GM23338 (cell line): ENCODE data around the gene BIRC6. TPM values are rescaled to one million over a fixed set of nuclear protein-coding genes. Genes with fewer than 3 reads are reported as not detected.

Experiments
- ATAC-seq: fragments of 200-7000 bp; cut with Tn5 transposase; 3 replicates; pipeline ENCODE4 v1.9.1; 2020
- DNase-seq: peaks from one replicate; pipeline ENCODE4 v3.0.0-alpha.2; 2015; ENCODE audit warnings: low spot score
- H2AFZ ChIP-seq: fragments of 200-600 bp; sonication (generic); 2 replicates; pipeline ENCODE4 v1.8.0; 2016; ENCODE audit warnings: antibody characterized with exemption, mild to moderate bottlenecking, moderate library complexity
- H3F3A ChIP-seq: fragments of 200-600 bp; sonication (generic); replicated peaks from 2 replicates; pipeline ENCODE4 v1.8.0; 2017; ENCODE audit warnings: antibody characterized with exemption, mixed run types, low read depth
- H3K27ac ChIP-seq: fragments of 200-600 bp; sonication (generic); 2 replicates; pipeline ENCODE4 v1.6.1; 2016; ENCODE audit warnings: low read depth
- H3K27me3 ChIP-seq: fragments of 200-600 bp; sonication (generic); 2 replicates; pipeline ENCODE4 v1.8.0; 2016; ENCODE audit warnings: mild to moderate bottlenecking, mixed run types, moderate library complexity; ENCODE audit not compliant: insufficient read depth
- H3K36me3 ChIP-seq: fragments of 200-600 bp; sonication (generic); 2 replicates; pipeline ENCODE4 v1.8.0; 2016; ENCODE audit warnings: mild to moderate bottlenecking; ENCODE audit not compliant: insufficient read depth
- H3K4me1 ChIP-seq: fragments of 200-600 bp; sonication (generic); 2 replicates; pipeline ENCODE4 v1.8.0; 2016; ENCODE audit warnings: mild to moderate bottlenecking, moderate library complexity; ENCODE audit not compliant: insufficient read depth
- H3K4me2 ChIP-seq: fragments of 200-600 bp; sonication (generic); 2 replicates; pipeline ENCODE4 v1.7.1; 2017; ENCODE audit warnings: mixed run types
- H3K4me3 ChIP-seq: fragments of 200-600 bp; sonication (generic); 2 replicates; pipeline ENCODE4 v1.6.1; 2016; ENCODE audit warnings: mixed run types
- H3K79me2 ChIP-seq: fragments of 200-600 bp; sonication (generic); replicated peaks from 2 replicates; pipeline ENCODE4 v1.8.0; 2017; ENCODE audit warnings: mild to moderate bottlenecking; ENCODE audit not compliant: insufficient read depth
- H3K9me2 ChIP-seq: fragments of 200-600 bp; sonication (generic); 2 replicates; pipeline ENCODE4 v1.8.0; 2017; ENCODE audit not compliant: insufficient read depth
- H4K20me1 ChIP-seq: fragments of 200-600 bp; sonication (generic); replicated peaks from 2 replicates; pipeline ENCODE4 v1.8.0; 2017; ENCODE audit warnings: mild to moderate bottlenecking; ENCODE audit not compliant: insufficient read depth
- H3K27ac Mint-ChIP-seq: 2 replicates; pipeline ENCODE4 v1.8.0; 2020; ENCODE audit warnings: inconsistent platforms, mild to moderate bottlenecking, moderate library complexity, mixed read lengths
- H3K27me3 Mint-ChIP-seq: 3 replicates; pipeline ENCODE4 v1.8.0; 2022; ENCODE audit warnings: low read depth, mild to moderate bottlenecking, moderate library complexity, mixed read lengths, inconsistent platforms; ENCODE audit not compliant: insufficient read depth, poor library complexity
- H3K36me3 Mint-ChIP-seq: 3 replicates; pipeline ENCODE4 v1.8.0; 2021; ENCODE audit warnings: low read depth, mild to moderate bottlenecking, inconsistent platforms, moderate library complexity, mixed read lengths
- H3K4me1 Mint-ChIP-seq: 3 replicates; pipeline ENCODE4 v1.8.0; 2020; ENCODE audit warnings: mild to moderate bottlenecking, inconsistent platforms, mixed read lengths
- H3K4me3 Mint-ChIP-seq: 3 replicates; pipeline ENCODE4 v1.8.0; 2021; ENCODE audit warnings: moderate library complexity, mild to moderate bottlenecking, inconsistent platforms, mixed read lengths
- H3K9me3 Mint-ChIP-seq: 3 replicates; pipeline ENCODE4 v1.8.0; 2020; ENCODE audit warnings: moderate library complexity, mild to moderate bottlenecking, inconsistent platforms, mixed read lengths
- CREB1 ChIP-seq: fragments of 250-450 bp; sonication (Bioruptor Pico); IDR thresholded peaks from 2 replicates; pipeline ENCODE4 v1.5.0; 2020; ENCODE audit warnings: low read depth, mild to moderate bottlenecking, moderate library complexity
- ETS1 ChIP-seq: IDR thresholded peaks from 2 replicates; pipeline ENCODE4 v1.6.1; 2016; ENCODE audit warnings: antibody characterized with exemption
- EZH2 ChIP-seq: fragments of 200-600 bp; sonication (generic); IDR thresholded peaks from one replicate; pipeline ENCODE4 v1.8.0; 2017; ENCODE audit warnings: antibody characterized with exemption, mild to moderate bottlenecking, low read depth; ENCODE audit not compliant: unreplicated experiment
- EZH2phosphoT487 ChIP-seq: fragments of 200-600 bp; sonication (generic); IDR thresholded peaks from one replicate; pipeline ENCODE4 v1.8.1; 2018; ENCODE audit warnings: antibody characterized with exemption; ENCODE audit not compliant: unreplicated experiment
- JUNB ChIP-seq: IDR thresholded peaks from one replicate; pipeline ENCODE4 v1.6.1; 2016; ENCODE audit warnings: antibody characterized with exemption; ENCODE audit not compliant: unreplicated experiment
- NANOG ChIP-seq: IDR thresholded peaks from 2 replicates; pipeline ENCODE4 v1.6.1; 2016; ENCODE audit warnings: antibody characterized with exemption, borderline replicate concordance
- POLR2AphosphoS5 ChIP-seq: IDR thresholded peaks from 2 replicates; pipeline ENCODE4 v1.6.1; 2016; ENCODE audit warnings: antibody characterized with exemption, low read depth
- REST ChIP-seq: IDR thresholded peaks from one replicate; pipeline ENCODE4 v1.6.1; 2018; ENCODE audit warnings: antibody characterized with exemption; ENCODE audit not compliant: unreplicated experiment
- STAT1 ChIP-seq: IDR thresholded peaks from one replicate; pipeline ENCODE4 v1.6.1; 2016; ENCODE audit warnings: antibody characterized with exemption; ENCODE audit not compliant: unreplicated experiment
- ZNF114 ChIP-seq: fragments of 250-450 bp; sonication (Bioruptor Pico); IDR thresholded peaks from 2 replicates; pipeline ENCODE4 v1.5.0; 2020; ENCODE audit warnings: mild to moderate bottlenecking, moderate library complexity
- ZNF331 ChIP-seq: fragments of 250-450 bp; sonication (Bioruptor Pico); IDR thresholded peaks from 2 replicates; pipeline ENCODE4 v1.5.0; 2020; ENCODE audit warnings: low read depth, mild to moderate bottlenecking, moderate library complexity
- polyA plus RNA-seq: library from polyadenylated mRNA; unstranded; fragments of >200 nt; fragmentation: Nextera tagmentation; extraction: Ambion mirVana; gene quantifications from 2 replicates; pipeline ENCODE4 v1.2.1, GENCODE V29; 2016
- total RNA-seq: library from RNA; depleted of rRNA; stranded (reverse); fragments of >200 nt; shearing (Covaris generic); gene quantifications from 2 replicates; pipeline ENCODE4 v1.2.3, GENCODE V29; 2014

The BIRC6 gene
- total and polyA plus RNA-seq, 2 experiments from 2014 or later = 85.8 to 131 TPM

GRCh38 chr2:32591669-32592463, 235.0 kb downstream of the BIRC6 start:
- no peaks in the 10 kb centered on the region for H4K20me1 ChIP-seq
- H2AFZ ChIP-seq = no peak overlapping the region
- H3K36me3 Mint-ChIP-seq = 0 out of 3 replicates have a peak, but pooled peaks cover 2% of the 10 kb centered on the region
- no peak for ATAC-seq
- no peaks in the 10 kb centered on the region for H3K36me3 ChIP-seq
- H3K4me1 Mint-ChIP-seq = no peaks in the 10 kb centered on the region
- TF ChIP-seq STAT1 (no peak), ETS1 (no peak), ZNF331 (CRISPR knock-in tag) (no peak), NANOG (no peak), ZNF114 (no peak), POLR2AphosphoS5 (no peak), EZH2 (no peak), REST (no peak), EZH2phosphoT487 (no peak), JUNB (no peak)
- no peaks in the 10 kb centered on the region for H3K9me2 ChIP-seq
- H3K27ac ChIP-seq = no peak overlapping the region
- no peaks in the 10 kb centered on the region for H3F3A ChIP-seq
- no peaks in the 10 kb centered on the region for H3K9me3 Mint-ChIP-seq
- no peak for DNase-seq
- no peak overlapping the region for H3K4me2 ChIP-seq
- peaks cover 1% of the 10 kb centered on the region for H3K27me3 Mint-ChIP-seq
- H3K4me1 ChIP-seq = no peaks in the 10 kb centered on the region
- H3K79me2 ChIP-seq = no peaks in the 10 kb centered on the region
- no peaks in the 10 kb centered on the region for H3K27me3 ChIP-seq
- no peak overlapping the region for H3K27ac Mint-ChIP-seq
- no peak overlapping the region for H3K4me3 Mint-ChIP-seq
- H3K4me3 ChIP-seq = no peak overlapping the region

DNA sequence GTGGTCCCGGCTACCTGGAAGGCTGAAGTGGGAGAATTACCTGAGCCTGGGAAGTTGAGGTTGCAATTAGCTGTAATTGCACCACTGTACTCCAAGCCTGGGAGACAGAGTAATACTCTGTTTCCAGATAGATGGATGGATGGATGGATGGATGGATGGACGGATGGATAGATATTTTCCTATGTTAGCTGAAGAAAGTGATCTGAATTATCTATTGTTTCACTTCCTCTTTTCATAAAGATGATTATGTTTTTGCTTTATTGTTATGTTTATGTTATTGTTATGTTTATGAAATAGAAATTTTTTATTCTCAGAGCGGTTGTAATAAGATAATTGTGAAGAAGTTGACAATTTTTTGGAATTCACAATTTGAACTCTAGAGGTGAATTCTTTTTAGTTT, 237.8 kb downstream of the BIRC6 start:
- H3K4me2 ChIP-seq = no peak overlapping the region
- H4K20me1 ChIP-seq = no peaks in the 10 kb centered on the region
- no peaks in the 10 kb centered on the region; the same call in 1 of the 2 replicates for H3K36me3 ChIP-seq
- Mint-ChIP-seq H3K4me1 (no peaks in the 10 kb centered on the region), H3K27ac (peak overlapping the region; percentile 29), H3K4me3 (no peak overlapping the region), H3K27me3 (peaks cover 1% of the 10 kb centered on the region), H3K36me3 (peaks cover 10% of the 10 kb centered on the region; the same call in 1 of the 3 replicates), H3K9me3 (no peaks in the 10 kb centered on the region)
- no peak for ATAC-seq
- no peaks in the 10 kb centered on the region for H3K4me1 ChIP-seq
- no peaks in the 10 kb centered on the region for H3K79me2 ChIP-seq
- no peak overlapping the region for H3K4me3 ChIP-seq
- no peak overlapping the region for H3K27ac ChIP-seq
- DNase-seq = no peak
- H3K9me2 ChIP-seq = no peaks in the 10 kb centered on the region
- no peaks in the 10 kb centered on the region for H3K27me3 ChIP-seq
- H2AFZ ChIP-seq = no peak overlapping the region
- H3F3A ChIP-seq = no peaks in the 10 kb centered on the region
- TF ChIP-seq EZH2 = no peak
- no peak for TF ChIP-seq ZNF331 (CRISPR knock-in tag)
- no peak for TF ChIP-seq EZH2phosphoT487
- TF ChIP-seq ZNF114 = no peak
- TF ChIP-seq REST = no peak
- no peak for TF ChIP-seq NANOG
- TF ChIP-seq CREB1 (CRISPR knock-in tag) = no peak
